ENCODE measurements around the gene HMCN2. TPM values are rescaled to one million over a fixed set of nuclear protein-coding genes. Genes with fewer than 3 reads are reported as not detected.

HMCN2 gene
- total and polyA plus RNA-seq, 2 donors from 2014 or later, result 0.99 to 8.6 TPM

- no peak for FAIRE-seq
Measured at GRCh38 chr9:130311408-130312140, 46.0 kb downstream of the HMCN2 start.

GRCh38 chr9:130313103-130313858, 47.7 kb downstream of the HMCN2 start:
- DNase-seq, result peak in 1 of 5 donors; percentile 45
- TF ChIP-seq CTCF (IDR thresholded peaks at IDR 0.05; ENCODE audit: borderline replicate concordance, extremely low read depth, insufficient read depth), result no peak
- no peaks in the 10 kb centered on the region for H3K27me3 ChIP-seq (ENCODE audit: control insufficient read depth, insufficient read depth, low read length)
- H3K27ac ChIP-seq (ENCODE audit: low read depth in 2 of 2, low read length in 2 of 2), result no peak overlapping the region
- FAIRE-seq, result no peak
- H3K9ac ChIP-seq (ENCODE audit: low read length in 3 of 3), result no peak overlapping the region
- H3K9me3 ChIP-seq (ENCODE audit: control insufficient read depth in 2 of 3, insufficient read depth in 1 of 3, low read length in 3 of 3), result no peaks in the 10 kb centered on the region
- no peaks in the 10 kb centered on the region for H3K36me3 ChIP-seq (ENCODE audit: control insufficient read depth in 2 of 3, insufficient read depth in 3 of 3, low read length in 3 of 3)
- intact Hi-C loops (cut with DNase I), result no loop called here
- peaks cover 0 to 2% (median 0%) of the 10 kb centered on the region in 3 donors for H3K4me1 ChIP-seq (ENCODE audit: control insufficient read depth in 2 of 3, insufficient read depth in 2 of 3, low read depth in 1 of 3, low read length in 3 of 3)
- no peak overlapping the region for H3K4me3 ChIP-seq (ENCODE audit: low read length in 3 of 3)

More at GRCh38 chr9:130311408-130312140, 46.0 kb downstream of the HMCN2 start:
- H3K36me3 ChIP-seq (ENCODE audit: control insufficient read depth in 2 of 3, insufficient read depth in 3 of 3, low read length in 3 of 3), result no peaks in the 10 kb centered on the region
- intact Hi-C loops (cut with DNase I), result no loop called here
- no peaks in the 10 kb centered on the region for H3K27me3 ChIP-seq (ENCODE audit: control insufficient read depth, insufficient read depth, low read length)
- H3K4me1 ChIP-seq (ENCODE audit: control insufficient read depth in 2 of 3, insufficient read depth in 2 of 3, low read depth in 1 of 3, low read length in 3 of 3), result peaks cover 0 to 2% (median 0%) of the 10 kb centered on the region in 3 donors
- peak in 1 of 5 donors; percentile 47 for DNase-seq
- no peak overlapping the region for H3K27ac ChIP-seq (ENCODE audit: low read depth in 2 of 2, low read length in 2 of 2)
- no peak for TF ChIP-seq CTCF (IDR thresholded peaks at IDR 0.05; ENCODE audit: borderline replicate concordance, extremely low read depth, insufficient read depth)
- H3K9me3 ChIP-seq (ENCODE audit: control insufficient read depth in 2 of 3, insufficient read depth in 1 of 3, low read length in 3 of 3), result no peaks in the 10 kb centered on the region
- H3K4me3 ChIP-seq (ENCODE audit: low read length in 3 of 3), result no peak overlapping the region
- H3K9ac ChIP-seq (ENCODE audit: low read length in 3 of 3), result no peak overlapping the region

- intact Hi-C loops (cut with DNase I), result no loop called here
- H3K27ac ChIP-seq (ENCODE audit: low read depth in 2 of 2, low read length in 2 of 2), result no peak overlapping the region
- no peak for TF ChIP-seq CTCF (IDR thresholded peaks at IDR 0.05; ENCODE audit: borderline replicate concordance, extremely low read depth, insufficient read depth)
Measured at GRCh38 chr9:130315446-130316226, 50.1 kb downstream of the HMCN2 start.

More at GRCh38 chr9:130315446-130316226, 50.1 kb downstream of the HMCN2 start:
- no peak for DNase-seq
- Histone ChIP-seq H3K9ac (ENCODE audit: low read length in 3 of 3) (no peak overlapping the region), H3K9me3 (ENCODE audit: control insufficient read depth in 2 of 3, insufficient read depth in 1 of 3, low read length in 3 of 3) (no peaks in the 10 kb centered on the region), H3K27me3 (ENCODE audit: control insufficient read depth, insufficient read depth, low read length) (no peaks in the 10 kb centered on the region), H3K4me3 (ENCODE audit: low read length in 3 of 3) (no peak overlapping the region), H3K36me3 (ENCODE audit: control insufficient read depth in 2 of 3, insufficient read depth in 3 of 3, low read length in 3 of 3) (no peaks in the 10 kb centered on the region), H3K4me1 (ENCODE audit: control insufficient read depth in 2 of 3, insufficient read depth in 2 of 3, low read depth in 1 of 3, low read length in 3 of 3) (peaks cover 0 to 2% (median 0%) of the 10 kb centered on the region in 3 donors)
- FAIRE-seq, result no peak
